GM19395 (cell line): ENCODE results near the gene CHN2.

ENCODE experiments used
- ATAC-seq: cut with Tn5 transposase; IDR thresholded peaks from one replicate; pipeline ENCODE4 v1.9.1; 2021; ENCODE audit warnings: mild to moderate bottlenecking, moderate library complexity; ENCODE audit not compliant: unreplicated experiment

CHN2 gene

GRCh38 chr7:29457141-29457561 is 262.6 kb downstream of the CHN2 start:
- ATAC-seq = no peak

- no peak for ATAC-seq
These were observed 263.0 kb downstream of the CHN2 start for GRCh38 chr7:29457565-29458011.

GRCh38 chr7:29458933-29459332 is 264.4 kb downstream of the CHN2 start:
- no peak for ATAC-seq

GRCh38 chr7:29459589-29459988 is 265.0 kb downstream of the CHN2 start:
- ATAC-seq = no peak

- ATAC-seq = no peak
These were observed 267.4 kb downstream of the CHN2 start for GRCh38 chr7:29461996-29462395.

GRCh38 chr7:29463504-29464158 is 269.1 kb downstream of the CHN2 start:
- ATAC-seq = no peak

GRCh38 chr7:29464753-29465152 is 270.2 kb downstream of the CHN2 start:
- no peak for ATAC-seq

- ATAC-seq = no peak
These were observed 272.8 kb downstream of the CHN2 start for GRCh38 chr7:29467193-29467926.

- no peak for ATAC-seq
These were observed 273.6 kb downstream of the CHN2 start for GRCh38 chr7:29468196-29468595.

GRCh38 chr7:29469281-29469680 is 274.7 kb downstream of the CHN2 start:
- no peak for ATAC-seq

GRCh38 chr7:29469976-29470557 is 275.5 kb downstream of the CHN2 start:
- no peak for ATAC-seq

GRCh38 chr7:29471444-29472138 is 277.0 kb downstream of the CHN2 start:
- no peak for ATAC-seq

GRCh38 chr7:29476916-29477315 is 282.3 kb downstream of the CHN2 start:
- no peak for ATAC-seq

GRCh38 chr7:29478226-29478625 is 283.7 kb downstream of the CHN2 start:
- ATAC-seq = no peak

GRCh38 chr7:29478687-29479240 is 284.2 kb downstream of the CHN2 start:
- no peak for ATAC-seq

- no peak for ATAC-seq
These were observed 285.0 kb downstream of the CHN2 start for GRCh38 chr7:29479301-29480200.

- ATAC-seq = no peak
These were observed 285.9 kb downstream of the CHN2 start for GRCh38 chr7:29480451-29480850.

GRCh38 chr7:29480934-29481651 is 286.5 kb downstream of the CHN2 start:
- no peak for ATAC-seq

- no peak for ATAC-seq
These were observed 287.5 kb downstream of the CHN2 start for GRCh38 chr7:29482056-29482455.
